Keratinocyte (primary cell): ENCODE results near the gene DPF3. TPM values are rescaled to one million over a fixed set of nuclear protein-coding genes. Genes with fewer than 3 reads are reported as not detected.

Source experiments
- DNase-seq: peaks from one replicate; pipeline ENCODE4 v3.0.0-alpha.2; 2011; ENCODE audit warnings: low read depth, missing footprints, low spot score
- FAIRE-seq: peaks from 2 replicates; lab custom pipeline; 2011; peaks lifted over from hg19 to GRCh38; lab: Jason Lieb, UNC
- H2AFZ ChIP-seq: 2 replicates; pipeline ENCODE4 v1.6.0; 2012; ENCODE audit warnings: low read length, control low read depth, inconsistent platforms; ENCODE audit not compliant: control insufficient read depth
- H3K27ac ChIP-seq: 2 replicates; pipeline ENCODE4 v1.5.1; 2011; ENCODE audit warnings: low read length; ENCODE audit not compliant: control insufficient read depth, insufficient read depth
- H3K27me3 ChIP-seq: 3 replicates; pipeline ENCODE4 v1.6.0; 2011; ENCODE audit warnings: low read length; ENCODE audit not compliant: control insufficient read depth, insufficient read depth; ENCODE audit errors: extremely low read depth
- H3K36me3 ChIP-seq, 2 experiments: 2 replicates in 1 of 2; 3 replicates in 1 of 2; pipeline ENCODE4 v1.5.1; 2011; ENCODE audit warnings: low read length in 2 of 2, mild to moderate bottlenecking in 1 of 2; ENCODE audit not compliant: control insufficient read depth in 2 of 2, insufficient read depth in 2 of 2; ENCODE audit errors: extremely low read depth in 1 of 2
- H3K4me1 ChIP-seq: 3 replicates; pipeline ENCODE4 v1.5.1; 2011; ENCODE audit warnings: low read length; ENCODE audit not compliant: control insufficient read depth, insufficient read depth; ENCODE audit errors: extremely low read depth
- H3K4me2 ChIP-seq: 3 replicates; pipeline ENCODE4 v1.6.0; 2011; ENCODE audit warnings: low read depth, low read length; ENCODE audit not compliant: control insufficient read depth, insufficient read depth; ENCODE audit errors: extremely low read depth
- H3K4me3 ChIP-seq, 3 experiments: fragments of 200-600 bp in 1 of 3; sonication (generic) in 1 of 3; 2 replicates in 2 of 3; 3 replicates in 1 of 3; pipeline ENCODE4 v1.5.1; 2011 to 2016; ENCODE audit warnings: low read length in 3 of 3, mild to moderate bottlenecking in 3 of 3, control low read depth in 2 of 3, inconsistent platforms in 1 of 3, low read depth in 1 of 3, mixed read lengths in 1 of 3, mixed run types in 1 of 3, moderate library complexity in 1 of 3; ENCODE audit not compliant: control insufficient read depth in 2 of 3, insufficient read depth in 2 of 3; ENCODE audit errors: extremely low read depth in 1 of 3
- H3K79me2 ChIP-seq: 2 replicates; pipeline ENCODE4 v1.6.0; 2012; ENCODE audit warnings: low read length; ENCODE audit not compliant: control insufficient read depth, insufficient read depth
- H3K9ac ChIP-seq: 3 replicates; pipeline ENCODE4 v1.6.0; 2011; ENCODE audit warnings: low read length; ENCODE audit not compliant: control insufficient read depth, insufficient read depth; ENCODE audit errors: extremely low read depth
- H3K9me1 ChIP-seq: 3 replicates; pipeline ENCODE4 v1.6.0; 2011; ENCODE audit warnings: low read length; ENCODE audit not compliant: control insufficient read depth, insufficient read depth; ENCODE audit errors: extremely low read depth
- H3K9me3 ChIP-seq: 2 replicates; pipeline ENCODE4 v1.5.1; 2012; ENCODE audit warnings: low read depth, low read length; ENCODE audit not compliant: control insufficient read depth
- H4K20me1 ChIP-seq: 3 replicates; pipeline ENCODE4 v1.6.0; 2011; ENCODE audit warnings: low read length; ENCODE audit not compliant: control insufficient read depth, insufficient read depth; ENCODE audit errors: extremely low read depth
- CTCF ChIP-seq, 3 experiments: IDR thresholded peaks in 1 of 3; conservative IDR thresholded peaks in 1 of 3; optimal IDR thresholded peaks in 1 of 3; 2 replicates in 2 of 3; 3 replicates in 1 of 3; pipeline versions ENCODE3 to v1.5.1; 2011; ENCODE audit warnings: low read length in 3 of 3, mild to moderate bottlenecking in 3 of 3, moderate library complexity in 2 of 3, control low read depth in 1 of 3, inconsistent platforms in 1 of 3; ENCODE audit not compliant: insufficient read depth in 2 of 3; ENCODE audit errors: extremely low read depth in 1 of 3
- EZH2 ChIP-seq: IDR thresholded peaks from one replicate; pipeline ENCODE4 v1.6.1; 2012; ENCODE audit warnings: inconsistent platforms, mild to moderate bottlenecking, low read length, moderate library complexity
- dilution Hi-C: fragments of 300-500 bp; cut with MboI; formaldehyde crosslinking; loops from one replicate; pipeline ENCODE4 v1.7.0; 2020; ENCODE audit warnings: low sequenced_read_pairs; ENCODE audit not compliant: extremely low pct_ligation_motif_present
- polyA plus RNA-seq, 5 experiments: library from polyadenylated mRNA; depleted of rRNA in 3 of 5; stranded (reverse) in 3 of 5; stranded (forward) in 1 of 5; unstranded in 1 of 5; fragments of >200 nt; gene quantifications; 1 replicate in 1 of 5; 2 replicates in 3 of 5; 3 replicates in 1 of 5; pipeline versions ENCODE4 v1.2.1 to v1.2.3, GENCODE V29; 2011 to 2012; ENCODE audit warnings: missing spikeins in 2 of 5, low read depth in 1 of 5, low replicate concordance in 1 of 5

The DPF3 gene
- polyA plus RNA-seq, 1 donor (not counting 4 experiments of a cell fraction or from before 2014, with no cell fraction given) = 1.1 TPM

DNA sequence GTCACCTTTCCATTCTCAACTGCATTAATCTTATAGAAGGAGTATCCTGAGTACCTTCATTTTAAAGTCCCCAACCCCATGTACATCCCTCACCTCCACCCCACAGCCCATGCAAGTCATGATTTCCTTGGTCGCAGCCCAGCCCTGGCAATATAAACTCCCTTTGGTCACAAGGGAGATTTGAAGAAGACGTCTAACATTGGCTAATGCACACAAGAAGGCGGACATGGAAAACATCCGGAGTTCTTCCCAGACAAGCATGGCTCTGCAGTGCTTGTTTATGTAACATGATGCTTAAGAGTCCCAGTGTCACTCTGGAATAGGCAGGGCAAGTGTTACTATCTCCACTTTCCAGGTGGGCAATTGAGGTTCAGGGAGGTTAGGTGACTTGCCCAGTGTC, 277.6 kb downstream of the DPF3 start:
- H3K9ac ChIP-seq = no peak overlapping the region
- no peaks in the 10 kb centered on the region for H3K36me3 ChIP-seq
- no peaks in the 10 kb centered on the region for H3K9me1 ChIP-seq
- no peak overlapping the region for H3K4me3 ChIP-seq
- H4K20me1 ChIP-seq = no peaks in the 10 kb centered on the region
- H3K27me3 ChIP-seq = no peaks in the 10 kb centered on the region
- TF ChIP-seq CTCF (optimal IDR thresholded peaks at IDR 0.05 in 1 of 3, IDR thresholded peaks at IDR 0.05 in 1 of 3, conservative IDR thresholded peaks at IDR 0.05 in 1 of 3; ENCODE audit: extremely low read depth in 1 of 3, insufficient read depth in 2 of 3, low read length in 3 of 3) (no peak), EZH2 (no peak)
- H3K4me1 ChIP-seq = peaks cover 24% of the 10 kb centered on the region
- no peak overlapping the region for H3K27ac ChIP-seq
- H3K79me2 ChIP-seq = no peaks in the 10 kb centered on the region
- dilution Hi-C loops = no loop called here
- H3K9me3 ChIP-seq = no peaks in the 10 kb centered on the region
- H3K4me2 ChIP-seq = no peak overlapping the region
- DNase-seq (no peak), FAIRE-seq (no peak)
- no peak overlapping the region for H2AFZ ChIP-seq

- FAIRE-seq (peak; percentile 94), DNase-seq (peak; percentile 68)
- Histone ChIP-seq H3K27ac (peak overlapping the region; percentile 52), H3K4me2 (peak overlapping the region; percentile 57), H3K9me1 (no peaks in the 10 kb centered on the region), H4K20me1 (no peaks in the 10 kb centered on the region), H3K9me3 (no peaks in the 10 kb centered on the region), H3K9ac (no peak overlapping the region), H2AFZ (peak overlapping the region; percentile 0), H3K4me1 (peaks cover 24% of the 10 kb centered on the region), H3K27me3 (no peaks in the 10 kb centered on the region), H3K79me2 (no peaks in the 10 kb centered on the region), H3K36me3 (no peaks in the 10 kb centered on the region), H3K4me3 (no peak overlapping the region)
- dilution Hi-C loops = no loop called here
- TF ChIP-seq CTCF (optimal IDR thresholded peaks at IDR 0.05 in 1 of 3, IDR thresholded peaks at IDR 0.05 in 1 of 3, conservative IDR thresholded peaks at IDR 0.05 in 1 of 3; ENCODE audit: extremely low read depth in 1 of 3, insufficient read depth in 2 of 3, low read length in 3 of 3) = no peak
Measured at GRCh38 chr14:72615451-72616121, 278.3 kb downstream of the DPF3 start.
